Amygdala (tissue), 56 donors: ENCODE measurements around the gene LRRTM2.
"Not testable (repeated sequence)": the region's sequence is repeated elsewhere in the genome, so short reads cannot be mapped to it uniquely, and the experiment has no call there.

Experiments used
- DNase-seq, 56 donors: peaks; one replicate each; lab custom pipeline; 2025; lab: John Stamatoyannopoulos, UW

Gene LRRTM2

GRCh38 chr5:138874771-138875551 lies at the start of gene LRRTM2:
TSS of gene LRRTM2 (minus strand) at chr5:138875335. CDS start at chr5:138874911, 424 bp downstream.
- DNase-seq, result peak in 46 of 56 donors; percentile 6 to 86 (median 60)

- no peak for DNase-seq
These were observed 47.4 kb upstream of the LRRTM2 start for GRCh38 chr5:138922494-138922893.

GRCh38 chr5:138921362-138921761 lies 46.2 kb upstream of the LRRTM2 start:
- not testable (repeated sequence) for DNase-seq

GRCh38 chr5:138920181-138920580 lies 45.0 kb upstream of the LRRTM2 start:
- no peak for DNase-seq

- no peak for DNase-seq
These were observed 43.6 kb upstream of the LRRTM2 start for GRCh38 chr5:138918686-138919085.

GRCh38 chr5:138914338-138914737 lies 39.2 kb upstream of the LRRTM2 start:
- DNase-seq, result no peak

- no peak for DNase-seq
These were observed 38.6 kb upstream of the LRRTM2 start for GRCh38 chr5:138913773-138914172.

GRCh38 chr5:138912093-138912492 lies 37.0 kb upstream of the LRRTM2 start:
- no peak for DNase-seq

- no peak for DNase-seq
These were observed 36.3 kb upstream of the LRRTM2 start for GRCh38 chr5:138911441-138911840.

GRCh38 chr5:138910546-138911185 lies 35.5 kb upstream of the LRRTM2 start:
- no peak for DNase-seq

GRCh38 chr5:138909734-138910133 lies 34.6 kb upstream of the LRRTM2 start:
- DNase-seq, result no peak

- no peak for DNase-seq
These were observed 30.4 kb upstream of the LRRTM2 start for GRCh38 chr5:138905541-138905940.

- DNase-seq, result no peak
These were observed 28.1 kb upstream of the LRRTM2 start for GRCh38 chr5:138903130-138903775.

GRCh38 chr5:138901716-138902115 lies 26.6 kb upstream of the LRRTM2 start:
- peak in 12 of 56 donors; percentile 3 to 41 (median 10) for DNase-seq

- DNase-seq, result no peak
These were observed 25.3 kb upstream of the LRRTM2 start for GRCh38 chr5:138900281-138900965.

- DNase-seq, result no peak
These were observed 23.6 kb upstream of the LRRTM2 start for GRCh38 chr5:138898742-138899141.

- DNase-seq, result no peak
These were observed 23.2 kb upstream of the LRRTM2 start for GRCh38 chr5:138898299-138898698.

- no peak for DNase-seq
These were observed 20.8 kb upstream of the LRRTM2 start for GRCh38 chr5:138895918-138896317.

- DNase-seq, result no peak
These were observed 15.5 kb upstream of the LRRTM2 start for GRCh38 chr5:138890644-138891043.

GRCh38 chr5:138889994-138890393 lies 14.9 kb upstream of the LRRTM2 start:
- no peak for DNase-seq

- DNase-seq, result no peak
These were observed 9.4 kb upstream of the LRRTM2 start for GRCh38 chr5:138884554-138884953.
